ENCODE measurements around the gene PKNOX2.

- TF ChIP-seq POLR2AphosphoS5 (IDR thresholded peaks at IDR 0.05; ENCODE audit: low read depth, low read length) = peak; percentile 21; the same call in 1 of the 2 replicates
- TF ChIP-seq REST (IDR thresholded peaks at IDR 0.05; ENCODE audit: insufficient read depth in 1 of 2, low read depth in 2 of 2, low read length in 2 of 2) = no peak
- TF ChIP-seq SIN3A (IDR thresholded peaks at IDR 0.05; ENCODE audit: borderline replicate concordance, insufficient read depth, low read length) = peak; percentile 40; the same call in 1 of the 2 replicates
- peak; percentile 70; the same call in 1 of the 2 replicates for TF ChIP-seq TAF1 (IDR thresholded peaks at IDR 0.05; ENCODE audit: borderline replicate concordance, insufficient read depth, low read length)
- no peak for TF ChIP-seq FOXP2 (optimal IDR thresholded peaks at IDR 0.05; ENCODE audit: borderline replicate concordance, extremely low read depth, extremely low read length, insufficient read depth)
These were observed 4.4 kb downstream of the PKNOX2 start for GRCh38 chr11:125168918-125169456.
